ENCODE measurements around the gene MIEN1. TPM values are rescaled to one million over a fixed set of nuclear protein-coding genes. Genes with fewer than 3 reads are reported as not detected.

The MIEN1 gene
- total RNA-seq, 2 donors from 2014 or later = 27.1 to 30.3 TPM

- H3K27me3 ChIP-seq (replicated peaks; ENCODE audit: insufficient read depth) = no peaks in the 10 kb centered on the region
- no peak overlapping the region for H3K27ac ChIP-seq
Observed at GRCh38 chr17:39745335-39746144, 15.2 kb upstream of the MIEN1 start.

GRCh38 chr17:39744836-39745215, 14.5 kb upstream of the MIEN1 start:
- Histone ChIP-seq H3K4me3 (no peak overlapping the region), H3K4me1 (ENCODE audit: control insufficient read depth in 1 of 2, low read depth in 2 of 2) (peaks cover 1 to 15% of the 10 kb centered on the region in 2 donors), H3K27ac (no peak overlapping the region), H3K36me3 (no peaks in the 10 kb centered on the region), H3K9me3 (no peaks in the 10 kb centered on the region), H3K27me3 (replicated peaks; ENCODE audit: insufficient read depth) (no peaks in the 10 kb centered on the region)
- TF ChIP-seq CTCF (IDR thresholded peaks at IDR 0.05) = no peak
- ATAC-seq (ENCODE audit: insufficient number of reproducible peaks, low FRiP score, low read depth) = no peak
- no peak for DNase-seq (ENCODE audit: low spot score)

More at GRCh38 chr17:39745335-39746144, 15.2 kb upstream of the MIEN1 start:
- no peaks in the 10 kb centered on the region for H3K9me3 ChIP-seq
- H3K4me1 ChIP-seq (ENCODE audit: control insufficient read depth in 1 of 2, low read depth in 2 of 2) = peaks cover 6 to 17% of the 10 kb centered on the region in 2 donors
- H3K4me3 ChIP-seq = no peak overlapping the region
- no peak for ATAC-seq (ENCODE audit: insufficient number of reproducible peaks, low FRiP score, low read depth)
- TF ChIP-seq CTCF (IDR thresholded peaks at IDR 0.05) = no peak
- H3K36me3 ChIP-seq = no peaks in the 10 kb centered on the region
- no peak for DNase-seq (ENCODE audit: low spot score)

- no peaks in the 10 kb centered on the region for H3K27me3 ChIP-seq (replicated peaks; ENCODE audit: insufficient read depth)
- TF ChIP-seq CTCF (IDR thresholded peaks at IDR 0.05) = no peak
- no peak overlapping the region for H3K27ac ChIP-seq
- no peaks in the 10 kb centered on the region for H3K36me3 ChIP-seq
- H3K9me3 ChIP-seq = no peaks in the 10 kb centered on the region
- ATAC-seq (ENCODE audit: insufficient number of reproducible peaks, low FRiP score, low read depth) (no peak), DNase-seq (ENCODE audit: low spot score) (no peak)
- peaks cover 0 to 21% of the 10 kb centered on the region in 2 donors for H3K4me1 ChIP-seq (ENCODE audit: control insufficient read depth in 1 of 2, low read depth in 2 of 2)
- no peak overlapping the region for H3K4me3 ChIP-seq
Observed at GRCh38 chr17:39744075-39744835, 13.9 kb upstream of the MIEN1 start.

GRCh38 chr17:39742856-39743436, 12.6 kb upstream of the MIEN1 start:
- Histone ChIP-seq H3K27ac (no peak overlapping the region), H3K4me3 (no peak overlapping the region), H3K4me1 (ENCODE audit: control insufficient read depth in 1 of 2, low read depth in 2 of 2) (peaks cover 9 to 32% of the 10 kb centered on the region in 2 donors), H3K27me3 (replicated peaks; ENCODE audit: insufficient read depth) (no peaks in the 10 kb centered on the region), H3K9me3 (no peaks in the 10 kb centered on the region), H3K36me3 (no peaks in the 10 kb centered on the region)
- no peak for TF ChIP-seq CTCF (IDR thresholded peaks at IDR 0.05)
- DNase-seq (ENCODE audit: low spot score) (no peak), ATAC-seq (ENCODE audit: insufficient number of reproducible peaks, low FRiP score, low read depth) (no peak)
